ENCODE data around the gene CDR2L.

Gene CDR2L

GRCh38 chr17:74954665-74955421, 32.6 kb upstream of the CDR2L start:
- H3K4me3 ChIP-seq (ENCODE audit: low read length), result no peak overlapping the region
- no peaks in the 10 kb centered on the region for H3K36me3 ChIP-seq (ENCODE audit: control insufficient read depth, low read length)
- no peak overlapping the region for H3K4me2 ChIP-seq (ENCODE audit: low read length)
- H3K9me2 ChIP-seq (replicated peaks; ENCODE audit: control insufficient read depth, low read length), result no peaks in the 10 kb centered on the region
- H3K79me2 ChIP-seq (ENCODE audit: control insufficient read depth, low read length), result no peaks in the 10 kb centered on the region
- TF ChIP-seq, protein P1, sequence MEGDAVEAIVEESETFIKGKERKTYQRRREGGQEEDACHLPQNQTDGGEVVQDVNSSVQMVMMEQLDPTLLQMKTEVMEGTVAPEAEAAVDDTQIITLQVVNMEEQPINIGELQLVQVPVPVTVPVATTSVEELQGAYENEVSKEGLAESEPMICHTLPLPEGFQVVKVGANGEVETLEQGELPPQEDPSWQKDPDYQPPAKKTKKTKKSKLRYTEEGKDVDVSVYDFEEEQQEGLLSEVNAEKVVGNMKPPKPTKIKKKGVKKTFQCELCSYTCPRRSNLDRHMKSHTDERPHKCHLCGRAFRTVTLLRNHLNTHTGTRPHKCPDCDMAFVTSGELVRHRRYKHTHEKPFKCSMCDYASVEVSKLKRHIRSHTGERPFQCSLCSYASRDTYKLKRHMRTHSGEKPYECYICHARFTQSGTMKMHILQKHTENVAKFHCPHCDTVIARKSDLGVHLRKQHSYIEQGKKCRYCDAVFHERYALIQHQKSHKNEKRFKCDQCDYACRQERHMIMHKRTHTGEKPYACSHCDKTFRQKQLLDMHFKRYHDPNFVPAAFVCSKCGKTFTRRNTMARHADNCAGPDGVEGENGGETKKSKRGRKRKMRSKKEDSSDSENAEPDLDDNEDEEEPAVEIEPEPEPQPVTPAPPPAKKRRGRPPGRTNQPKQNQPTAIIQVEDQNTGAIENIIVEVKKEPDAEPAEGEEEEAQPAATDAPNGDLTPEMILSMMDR (IDR thresholded peaks at IDR 0.05; ENCODE audit: low read depth, low read length, poor library complexity, severe bottlenecking), result no peak
- no peak for TF ChIP-seq EZH2phosphoT487 (IDR thresholded peaks at IDR 0.05; ENCODE audit: borderline replicate concordance, low read length)
- no peaks in the 10 kb centered on the region for H3K9me3 ChIP-seq (ENCODE audit: control insufficient read depth, insufficient read depth, low read length)
- no peaks in the 10 kb centered on the region for H4K20me1 ChIP-seq (ENCODE audit: control insufficient read depth, insufficient read depth, low read depth, low read length)
- no peak overlapping the region for H3K27ac ChIP-seq (ENCODE audit: low read depth, low read length)
- no peaks in the 10 kb centered on the region for H3F3A ChIP-seq (ENCODE audit: control insufficient read depth, insufficient read depth)
- H3K4me1 ChIP-seq (ENCODE audit: control insufficient read depth, low read length), result no peaks in the 10 kb centered on the region
- H3K27me3 ChIP-seq (ENCODE audit: control insufficient read depth, low read length), result no peaks in the 10 kb centered on the region

- Histone ChIP-seq H3K9me3 (ENCODE audit: control insufficient read depth, insufficient read depth, low read length) (no peaks in the 10 kb centered on the region), H3K4me3 (ENCODE audit: low read length) (no peak overlapping the region), H4K20me1 (ENCODE audit: control insufficient read depth, insufficient read depth, low read depth, low read length) (no peaks in the 10 kb centered on the region), H3K4me2 (ENCODE audit: low read length) (no peak overlapping the region), H3K4me1 (ENCODE audit: control insufficient read depth, low read length) (peaks cover 7% of the 10 kb centered on the region), H3K27ac (ENCODE audit: low read depth, low read length) (no peak overlapping the region), H3K79me2 (ENCODE audit: control insufficient read depth, low read length) (no peaks in the 10 kb centered on the region), H3F3A (ENCODE audit: control insufficient read depth, insufficient read depth) (no peaks in the 10 kb centered on the region), H3K36me3 (ENCODE audit: control insufficient read depth, low read length) (no peaks in the 10 kb centered on the region), H3K9me2 (replicated peaks; ENCODE audit: control insufficient read depth, low read length) (no peaks in the 10 kb centered on the region), H3K27me3 (ENCODE audit: control insufficient read depth, low read length) (0 out of 2 replicates have a peak, but pooled peaks cover 2% of the 10 kb centered on the region)
- TF ChIP-seq EZH2phosphoT487 (IDR thresholded peaks at IDR 0.05; ENCODE audit: borderline replicate concordance, low read length), result no peak
- TF ChIP-seq, protein P1 (IDR thresholded peaks at IDR 0.05; ENCODE audit: low read depth, low read length, poor library complexity, severe bottlenecking), result no peak
Observed at GRCh38 chr17:74956093-74956492, 31.3 kb upstream of the CDR2L start.

GRCh38 chr17:74957935-74958740, 29.3 kb upstream of the CDR2L start:
- Histone ChIP-seq H3K9me3 (ENCODE audit: control insufficient read depth, insufficient read depth, low read length) (no peaks in the 10 kb centered on the region), H3K4me3 (ENCODE audit: low read length) (no peak overlapping the region)

More at GRCh38 chr17:74957935-74958740, 29.3 kb upstream of the CDR2L start:
- Histone ChIP-seq H3K36me3 (ENCODE audit: control insufficient read depth, low read length) (no peaks in the 10 kb centered on the region), H3K27me3 (ENCODE audit: control insufficient read depth, low read length) (0 out of 2 replicates have a peak, but pooled peaks cover 2% of the 10 kb centered on the region), H3K9me2 (replicated peaks; ENCODE audit: control insufficient read depth, low read length) (no peaks in the 10 kb centered on the region), H3K4me2 (ENCODE audit: low read length) (no peak overlapping the region), H3K4me1 (ENCODE audit: control insufficient read depth, low read length) (peaks cover 9% of the 10 kb centered on the region), H4K20me1 (ENCODE audit: control insufficient read depth, insufficient read depth, low read depth, low read length) (no peaks in the 10 kb centered on the region), H3K27ac (ENCODE audit: low read depth, low read length) (no peak overlapping the region), H3F3A (ENCODE audit: control insufficient read depth, insufficient read depth) (no peaks in the 10 kb centered on the region), H3K79me2 (ENCODE audit: control insufficient read depth, low read length) (no peaks in the 10 kb centered on the region)
- TF ChIP-seq, protein P1 (IDR thresholded peaks at IDR 0.05; ENCODE audit: low read depth, low read length, poor library complexity, severe bottlenecking), result peak; percentile 88
- no peak for TF ChIP-seq EZH2phosphoT487 (IDR thresholded peaks at IDR 0.05; ENCODE audit: borderline replicate concordance, low read length)

Data from DOHH2 (cell line).